Neural cell (in vitro differentiated cells): Measurements from ENCODE around the gene BLMH.

ENCODE experiments used
- CTCF ChIP-seq: fragments of 450-650 bp; IDR thresholded peaks from 2 replicates; pipeline ENCODE4 v1.5.1; 2014; ENCODE audit warnings: antibody characterized with exemption, mild to moderate bottlenecking, moderate library complexity; ENCODE audit not compliant: poor library complexity, severe bottlenecking
- EP300 ChIP-seq: fragments of 450-650 bp; conservative IDR thresholded peaks from 2 replicates; pipeline ENCODE4 v1.6.1; 2014; ENCODE audit warnings: antibody characterized with exemption, mild to moderate bottlenecking, moderate library complexity; ENCODE audit not compliant: poor library complexity, severe bottlenecking
- MXI1 ChIP-seq: fragments of 450-650 bp; conservative IDR thresholded peaks from 2 replicates; pipeline ENCODE4 v1.6.1; 2014; ENCODE audit warnings: antibody characterized with exemption, mild to moderate bottlenecking; ENCODE audit not compliant: poor library complexity, severe bottlenecking
- RAD21 ChIP-seq: fragments of 450-650 bp; conservative IDR thresholded peaks from 2 replicates; pipeline ENCODE4 v1.6.1; 2014; ENCODE audit warnings: antibody characterized with exemption, mild to moderate bottlenecking, moderate library complexity
- SMC3 ChIP-seq: fragments of 450-650 bp; conservative IDR thresholded peaks from 2 replicates; pipeline ENCODE4 v1.6.1; 2014; ENCODE audit warnings: antibody characterized with exemption, mild to moderate bottlenecking, moderate library complexity; ENCODE audit not compliant: poor library complexity
- TAF1 ChIP-seq: IDR thresholded peaks from 2 replicates; pipeline ENCODE4 v1.6.1; 2012; ENCODE audit warnings: low read depth

DNA sequence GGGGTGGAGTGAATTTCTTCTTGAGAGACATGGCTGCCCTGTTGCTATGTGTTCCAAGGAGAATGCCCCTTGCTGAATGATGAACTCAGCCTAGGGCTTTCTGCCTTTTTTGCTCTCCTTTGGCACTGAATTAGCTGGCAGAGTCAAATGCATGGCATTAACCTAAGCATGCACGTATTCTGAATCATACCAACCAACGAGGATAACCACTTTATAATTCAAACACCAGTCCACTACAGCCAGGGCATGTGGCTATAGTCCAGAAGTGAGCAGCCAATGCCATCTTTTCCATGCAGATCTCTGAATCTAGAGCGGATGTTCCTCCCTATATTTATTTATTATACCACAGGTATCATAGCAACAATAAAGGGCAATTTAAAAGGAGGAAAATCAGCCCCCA is 26.4 kb upstream of the BLMH start:
- TF ChIP-seq CTCF (no peak), SMC3 (no peak), TAF1 (no peak), EP300 (no peak), RAD21 (no peak), MXI1 (no peak)
